ENCODE measurements around the gene RAPGEF4.
"Not testable (repeated sequence)": the region's sequence is repeated elsewhere in the genome, so short reads cannot be mapped to it uniquely, and the experiment has no call there.

RAPGEF4 gene

DNA sequence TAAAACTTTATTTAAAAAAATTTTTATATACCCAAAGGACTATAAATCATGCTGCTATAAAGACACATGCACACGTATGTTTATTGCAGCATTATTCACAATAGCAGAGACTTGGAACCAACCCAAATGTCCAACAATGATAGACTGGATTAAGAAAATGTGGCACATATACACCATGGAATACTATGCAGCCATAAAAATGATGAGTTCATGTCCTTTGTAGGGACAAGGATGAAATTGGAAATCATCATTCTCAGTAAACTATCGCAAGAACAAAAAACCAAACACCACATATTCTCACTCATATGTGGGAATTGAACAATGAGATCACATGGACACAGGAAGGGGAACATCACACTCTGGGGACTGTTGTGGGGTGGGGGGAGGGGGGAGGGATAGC, 358.0 kb downstream of the RAPGEF4 start:
- not testable (repeated sequence) for H3K27me3 Mint-ChIP-seq (ENCODE audit: low read depth); H3K9me3 Mint-ChIP-seq; H3K4me3 Mint-ChIP-seq; H3K4me1 Mint-ChIP-seq (ENCODE audit: low read depth); H3K27ac Mint-ChIP-seq
- H3K36me3 Mint-ChIP-seq (ENCODE audit: low read depth) = peaks cover 11% of the 10 kb centered on the region

DNA sequence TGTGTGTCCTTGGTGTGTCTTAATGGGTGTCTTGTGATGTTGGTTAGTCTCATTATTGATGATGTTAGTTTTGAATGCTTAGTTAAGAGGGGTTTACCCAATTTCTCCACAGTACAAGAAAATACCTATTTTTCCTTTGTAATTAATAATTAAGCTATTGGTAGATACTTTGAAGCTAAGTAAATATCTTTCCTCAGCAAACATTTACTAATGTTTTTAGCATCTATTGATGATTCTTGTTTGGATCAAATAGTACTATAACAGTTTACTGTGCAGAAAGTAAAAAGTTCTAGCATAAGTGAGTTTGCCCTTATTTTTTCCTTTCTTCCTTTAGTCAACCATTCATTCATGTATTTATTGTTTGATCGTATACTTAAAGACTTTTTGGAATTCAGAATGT, 359.1 kb downstream of the RAPGEF4 start:
- peaks cover 11% of the 10 kb centered on the region for H3K36me3 Mint-ChIP-seq (ENCODE audit: low read depth)
- no peaks in the 10 kb centered on the region for H3K4me1 Mint-ChIP-seq (ENCODE audit: low read depth)
- no peaks in the 10 kb centered on the region for H3K27me3 Mint-ChIP-seq (ENCODE audit: low read depth)
- no peak overlapping the region for H3K4me3 Mint-ChIP-seq
- no peak overlapping the region for H3K27ac Mint-ChIP-seq
- no peaks in the 10 kb centered on the region for H3K9me3 Mint-ChIP-seq

DNA sequence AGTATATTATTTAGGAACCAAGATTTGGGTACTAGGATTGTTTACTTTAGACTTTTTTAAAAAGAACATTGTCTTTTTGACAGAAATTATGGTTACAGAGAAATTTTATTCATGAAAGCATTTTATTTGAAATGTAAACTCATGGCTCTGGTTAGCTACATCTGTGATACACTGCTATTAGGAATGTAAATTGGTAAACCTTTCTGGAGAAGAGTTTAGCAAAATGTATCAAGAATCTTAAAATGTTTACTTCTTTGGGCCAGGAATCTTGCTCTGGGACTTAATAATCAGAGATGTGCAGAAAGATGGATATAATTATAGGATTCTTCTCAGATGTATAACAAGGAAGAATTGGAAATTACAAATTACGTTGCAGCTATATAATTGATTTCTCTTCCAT, 359.7 kb downstream of the RAPGEF4 start:
- no peaks in the 10 kb centered on the region for H3K27me3 Mint-ChIP-seq (ENCODE audit: low read depth)
- H3K4me1 Mint-ChIP-seq (ENCODE audit: low read depth) = no peaks in the 10 kb centered on the region
- no peaks in the 10 kb centered on the region for H3K9me3 Mint-ChIP-seq
- H3K27ac Mint-ChIP-seq = no peak overlapping the region
- H3K36me3 Mint-ChIP-seq (ENCODE audit: low read depth) = peaks cover 9% of the 10 kb centered on the region
- no peak overlapping the region for H3K4me3 Mint-ChIP-seq

GRCh38 chr2:173099271-173099670, 363.6 kb downstream of the RAPGEF4 start:
- H3K36me3 Mint-ChIP-seq (ENCODE audit: low read depth) = peaks cover 1% of the 10 kb centered on the region
- H3K4me1 Mint-ChIP-seq (ENCODE audit: low read depth) = peaks cover 11% of the 10 kb centered on the region
- no peaks in the 10 kb centered on the region for H3K9me3 Mint-ChIP-seq
- no peak overlapping the region for H3K27ac Mint-ChIP-seq
- no peaks in the 10 kb centered on the region for H3K27me3 Mint-ChIP-seq (ENCODE audit: low read depth)
- no peak overlapping the region for H3K4me3 Mint-ChIP-seq

- H3K36me3 Mint-ChIP-seq (ENCODE audit: low read depth) = peaks cover 2% of the 10 kb centered on the region
- peaks cover 11% of the 10 kb centered on the region for H3K4me1 Mint-ChIP-seq (ENCODE audit: low read depth)
Observed at GRCh38 chr2:173099804-173100203, 364.2 kb downstream of the RAPGEF4 start.

DNA sequence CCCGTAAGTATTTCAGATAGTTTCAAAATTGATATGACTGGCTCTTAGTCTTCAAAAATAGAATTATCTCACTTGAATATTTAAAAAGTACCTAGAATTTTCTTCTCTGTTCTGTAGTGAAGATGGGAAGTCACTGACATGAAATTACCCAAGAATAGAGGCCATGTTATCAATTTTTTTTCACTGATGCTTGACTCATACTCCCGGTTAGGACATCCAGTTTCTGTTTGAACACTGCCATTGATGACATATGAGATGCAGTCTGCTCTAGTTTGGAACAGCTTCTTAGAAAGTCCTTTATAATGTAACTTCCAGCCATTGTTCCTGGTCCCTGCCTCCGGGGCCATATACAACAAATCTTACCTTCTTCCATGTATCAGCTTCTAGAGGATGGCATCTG, 366.0 kb downstream of the RAPGEF4 start:
- Mint-ChIP-seq H3K27ac (no peak overlapping the region), H3K9me3 (no peaks in the 10 kb centered on the region), H3K36me3 (ENCODE audit: low read depth) (peaks cover 2% of the 10 kb centered on the region), H3K4me3 (no peak overlapping the region), H3K27me3 (ENCODE audit: low read depth) (no peaks in the 10 kb centered on the region), H3K4me1 (ENCODE audit: low read depth) (peaks cover 11% of the 10 kb centered on the region)

More at GRCh38 chr2:173099804-173100203, 364.2 kb downstream of the RAPGEF4 start:
- H3K27me3 Mint-ChIP-seq (ENCODE audit: low read depth) = no peaks in the 10 kb centered on the region
- H3K4me3 Mint-ChIP-seq = no peak overlapping the region
- H3K27ac Mint-ChIP-seq = no peak overlapping the region
- H3K9me3 Mint-ChIP-seq = no peaks in the 10 kb centered on the region

Data from T-helper 1 cell treated with Interleukin-12 subunit alpha and Interleukin-12 subunit beta and Interleukin-4 antibody, amounts not matched to agents 30 μg/mL and 1 μg/mL, for 36 hours (primary cell).